DMS53 treated with DMSO at 0.1 percent for 48 hours (cell line): Measurements from ENCODE around the gene TOMM34.

Experiments used
- DNase-seq: peaks from one replicate; lab custom pipeline; 2025; ENCODE audit not compliant: unreplicated experiment; lab: John Stamatoyannopoulos, UW

Gene TOMM34, protein sequence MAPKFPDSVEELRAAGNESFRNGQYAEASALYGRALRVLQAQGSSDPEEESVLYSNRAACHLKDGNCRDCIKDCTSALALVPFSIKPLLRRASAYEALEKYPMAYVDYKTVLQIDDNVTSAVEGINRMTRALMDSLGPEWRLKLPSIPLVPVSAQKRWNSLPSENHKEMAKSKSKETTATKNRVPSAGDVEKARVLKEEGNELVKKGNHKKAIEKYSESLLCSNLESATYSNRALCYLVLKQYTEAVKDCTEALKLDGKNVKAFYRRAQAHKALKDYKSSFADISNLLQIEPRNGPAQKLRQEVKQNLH

DNA sequence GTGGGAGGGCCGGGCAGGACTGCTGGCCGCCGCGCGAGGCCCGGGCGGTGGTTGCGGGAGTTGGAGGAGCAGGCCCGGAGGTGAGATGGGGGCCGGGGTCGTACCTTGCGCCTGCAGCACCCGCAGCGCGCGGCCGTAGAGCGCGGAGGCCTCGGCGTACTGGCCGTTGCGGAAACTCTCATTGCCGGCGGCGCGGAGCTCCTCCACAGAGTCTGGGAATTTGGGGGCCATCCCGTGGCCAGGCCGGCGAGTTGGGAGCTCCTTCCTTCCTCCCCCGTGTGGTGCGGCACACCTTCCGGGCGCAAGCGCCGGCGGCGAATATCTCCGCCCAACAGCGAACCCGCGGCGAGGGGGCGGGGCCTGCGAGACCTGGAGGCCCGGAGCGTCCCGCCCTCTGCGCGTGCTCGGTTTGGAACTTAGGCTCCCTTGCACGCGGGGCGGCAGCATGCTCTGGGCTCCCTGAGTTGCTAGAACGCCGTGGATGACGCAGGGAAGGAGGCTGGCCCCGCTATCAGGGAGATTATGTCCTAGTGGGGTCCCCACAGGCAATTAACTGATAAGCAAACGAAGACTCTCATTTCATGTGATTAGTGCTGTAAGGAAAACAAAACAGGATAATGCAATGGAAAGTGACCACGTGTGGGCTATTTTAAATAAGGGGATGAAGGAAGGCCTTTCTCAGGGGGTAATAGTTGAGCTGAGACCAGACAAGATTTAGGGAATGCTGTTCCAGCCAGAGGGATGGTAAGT lies at the start of gene TOMM34:
Gene TOMM34 (minus strand): TSS at position 295 of the 750 bp plus-strand sequence. CDS start 64 bp downstream, at position 231.
- peak; percentile 96 for DNase-seq

DNA sequence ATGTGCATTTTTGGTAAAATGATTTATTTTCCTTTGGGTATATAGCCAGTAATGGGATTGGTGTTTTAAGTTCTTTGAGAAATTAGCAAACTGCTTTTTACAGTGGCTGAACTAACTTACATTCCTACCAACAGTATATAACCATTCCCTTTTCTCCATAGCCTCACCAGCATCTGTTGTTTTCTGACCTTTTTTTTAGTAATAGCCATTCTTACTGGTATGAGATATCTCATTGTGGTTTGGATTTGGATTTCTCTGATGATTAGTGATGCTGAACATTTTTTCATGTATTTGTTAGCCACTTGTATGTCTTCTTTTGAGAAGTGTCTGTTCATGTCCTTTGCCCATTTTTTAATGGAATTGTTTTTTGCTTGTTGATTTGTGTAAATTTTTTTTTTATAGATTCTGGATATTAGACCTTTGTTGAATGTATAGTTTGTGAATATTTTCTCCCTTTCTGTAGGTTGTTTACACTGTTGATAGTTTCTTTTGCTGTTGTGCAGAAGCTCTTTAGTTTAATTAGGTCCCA lies 48.4 kb upstream of the TOMM34 start:
- DNase-seq, result no peak

DNA sequence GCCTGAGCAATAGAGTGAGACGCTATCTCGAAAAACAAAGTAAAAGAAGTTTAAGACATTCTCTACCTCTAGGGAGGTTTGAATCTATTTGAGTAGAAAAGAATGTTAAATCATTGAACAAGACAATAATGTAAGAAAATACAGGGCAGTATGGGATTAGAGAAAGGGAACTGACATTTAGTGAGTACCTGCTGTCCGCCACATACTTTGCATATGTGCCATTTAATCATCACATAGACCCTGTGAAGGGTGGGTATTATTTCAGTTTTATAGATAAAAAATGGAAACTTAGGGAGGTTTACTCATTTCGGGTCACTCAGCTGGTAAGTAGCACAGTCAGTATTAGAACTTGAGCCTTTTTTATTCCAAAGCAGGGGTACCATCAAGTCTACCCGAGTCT lies 37.5 kb upstream of the TOMM34 start:
- no peak for DNase-seq

DNA sequence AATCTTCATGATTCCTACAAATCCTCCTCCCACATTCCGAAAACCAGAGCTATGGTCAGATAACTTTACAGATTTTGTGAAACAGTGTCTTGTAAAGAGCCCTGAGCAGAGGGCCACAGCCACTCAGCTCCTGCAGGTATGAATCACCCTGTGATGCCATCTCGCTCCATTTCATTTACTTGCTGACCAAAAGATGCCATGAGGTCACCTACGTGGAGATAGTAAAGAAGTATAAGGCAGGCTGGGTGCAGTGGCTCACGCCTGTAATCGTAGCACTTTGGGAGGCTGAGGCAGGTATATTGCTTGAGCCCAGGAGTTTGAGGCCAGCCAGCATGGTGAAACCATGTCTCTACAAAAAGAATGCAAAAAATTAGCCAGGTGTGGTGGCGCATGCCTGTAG lies 37.0 kb upstream of the TOMM34 start:
- no peak for DNase-seq

DNA sequence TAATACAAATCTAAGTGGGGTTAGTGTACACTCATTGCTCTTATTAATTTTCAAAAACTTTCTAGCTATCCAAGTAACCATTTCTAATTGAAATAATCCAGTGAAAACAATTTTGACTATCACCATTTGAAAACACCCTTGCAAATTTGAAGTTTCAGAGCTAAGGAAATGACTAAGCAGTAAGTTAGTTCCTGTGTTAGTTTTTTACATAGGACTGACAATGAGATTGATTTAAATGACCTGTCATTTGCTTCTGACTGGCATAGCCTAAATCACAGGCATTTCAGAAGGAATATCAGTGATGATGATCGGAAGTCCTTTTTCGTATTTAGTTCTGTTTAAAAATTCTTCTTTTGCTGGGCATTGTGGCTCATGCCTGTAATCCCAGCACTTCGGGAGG lies 33.1 kb upstream of the TOMM34 start:
- DNase-seq, result no peak

DNA sequence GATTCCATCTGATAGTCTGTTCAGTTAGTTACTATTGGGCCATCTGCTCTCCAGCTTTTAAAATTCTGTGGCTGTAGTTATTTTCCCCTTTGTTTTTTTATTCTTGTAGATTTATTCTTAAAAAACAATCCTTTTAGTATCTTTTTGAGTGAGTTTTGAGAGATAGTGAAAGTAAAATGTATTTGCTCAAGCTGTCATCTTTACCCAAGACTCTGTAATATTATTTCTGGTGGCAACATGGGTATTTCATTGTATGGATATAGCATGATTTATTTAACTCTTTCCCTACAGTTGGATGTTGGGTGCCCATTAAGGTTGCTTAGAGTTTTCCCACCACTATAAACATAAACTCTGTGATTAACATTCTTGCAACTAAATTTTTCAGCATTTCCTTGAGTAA lies 30.8 kb upstream of the TOMM34 start:
- no peak for DNase-seq

DNA sequence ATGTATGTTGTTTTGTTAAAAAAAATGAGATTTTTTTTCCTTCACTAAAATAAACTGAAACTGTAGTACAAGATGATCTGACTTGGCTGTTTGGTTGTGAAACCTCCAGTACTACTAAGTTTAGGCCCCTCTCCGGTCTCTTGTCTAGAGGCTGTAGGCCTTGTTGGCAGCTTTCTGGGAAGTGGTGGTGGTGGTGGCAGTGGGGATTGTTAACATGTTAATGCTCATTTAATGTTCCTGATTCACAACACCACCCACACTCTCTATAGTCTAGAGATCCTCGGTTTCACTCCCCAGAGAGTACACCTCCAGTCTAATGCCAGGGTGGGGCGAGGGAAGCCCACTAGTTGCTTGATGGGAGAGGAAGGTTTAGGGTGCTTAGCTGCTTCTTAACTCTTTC lies 30.2 kb upstream of the TOMM34 start:
- DNase-seq, result no peak

DNA sequence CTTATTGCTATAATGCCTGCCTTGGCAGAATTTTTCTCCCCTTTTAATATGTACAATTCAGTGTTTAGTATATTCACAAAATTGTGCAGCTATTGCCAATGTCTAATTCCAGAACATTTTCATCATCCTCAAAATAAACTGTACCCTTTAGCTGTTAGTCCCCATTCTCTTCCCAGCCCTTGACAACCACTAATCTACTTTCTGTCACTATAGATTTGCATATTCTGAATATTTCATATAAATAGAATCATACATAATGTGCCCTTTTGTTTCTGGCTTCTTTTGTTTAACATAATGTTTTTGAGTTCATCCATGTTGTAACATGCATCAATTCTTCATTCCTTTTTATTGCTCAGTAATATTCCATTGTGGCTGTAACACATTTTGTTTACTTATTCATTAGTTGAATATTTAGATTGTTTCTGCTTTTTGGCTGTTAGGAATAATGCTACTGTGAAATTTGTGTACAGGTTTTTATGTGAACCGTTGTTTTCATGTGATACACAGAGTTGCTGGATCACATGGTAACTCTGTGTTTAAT lies 28.5 kb upstream of the TOMM34 start:
- no peak for DNase-seq

DNA sequence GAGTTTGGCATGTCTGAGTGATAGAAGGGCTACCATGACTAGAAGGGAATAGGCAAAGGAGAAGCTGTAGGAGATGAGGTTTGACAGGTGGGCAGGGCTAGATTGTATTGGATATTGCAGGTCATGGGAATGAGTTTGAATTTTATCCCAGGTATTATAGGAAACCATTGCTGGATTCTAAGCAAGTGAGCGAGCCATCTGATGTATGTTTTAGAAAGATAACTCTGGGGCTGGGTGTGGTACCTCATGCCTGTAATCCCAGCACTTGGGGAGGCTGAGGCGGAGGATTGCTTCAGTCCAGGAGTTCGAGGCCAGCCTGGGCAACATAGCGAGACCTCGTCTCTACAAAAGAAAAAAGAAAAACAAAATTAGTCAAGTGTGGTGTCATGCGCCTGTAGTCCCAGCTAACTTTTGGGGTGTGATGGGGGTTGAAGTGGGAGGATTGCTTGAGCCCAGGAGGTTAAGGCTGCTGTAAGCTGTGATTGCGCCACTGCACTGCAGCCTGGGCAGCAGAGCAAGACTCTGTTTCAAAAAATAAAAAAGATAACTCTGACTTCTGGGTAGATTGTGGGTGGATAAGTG lies 23.0 kb upstream of the TOMM34 start:
- no peak for DNase-seq

DNA sequence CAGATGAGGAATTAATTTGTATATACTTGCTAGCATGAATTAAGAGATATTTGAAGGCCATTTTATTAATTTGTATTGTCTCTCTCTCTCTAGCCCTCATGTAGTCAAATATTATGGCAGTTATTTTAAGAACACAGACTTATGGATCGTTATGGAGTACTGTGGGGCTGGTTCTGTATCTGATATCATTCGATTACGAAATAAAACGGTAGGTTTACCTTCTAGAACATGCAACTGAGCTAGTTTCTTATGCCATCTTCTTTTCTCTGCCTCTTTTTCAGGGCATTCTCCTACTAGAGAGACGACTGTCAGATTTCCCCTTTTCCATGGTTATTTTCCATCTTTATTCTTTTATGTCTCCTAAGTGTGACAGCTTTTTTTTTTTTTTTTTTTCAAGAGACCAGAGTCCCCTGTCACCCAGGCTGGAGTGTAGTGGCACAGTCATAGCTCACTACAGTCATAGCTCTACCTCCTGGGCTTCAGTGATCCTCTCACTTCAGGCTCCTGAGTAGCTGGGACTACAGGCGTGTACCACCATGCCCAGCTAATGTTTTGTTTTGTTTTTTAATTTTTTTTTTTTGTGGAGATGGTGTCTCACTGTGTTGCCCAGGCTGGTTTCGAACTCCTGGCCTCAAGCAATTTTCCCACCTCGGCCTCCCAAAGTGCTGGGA lies 21.7 kb upstream of the TOMM34 start:
- DNase-seq, result no peak

DNA sequence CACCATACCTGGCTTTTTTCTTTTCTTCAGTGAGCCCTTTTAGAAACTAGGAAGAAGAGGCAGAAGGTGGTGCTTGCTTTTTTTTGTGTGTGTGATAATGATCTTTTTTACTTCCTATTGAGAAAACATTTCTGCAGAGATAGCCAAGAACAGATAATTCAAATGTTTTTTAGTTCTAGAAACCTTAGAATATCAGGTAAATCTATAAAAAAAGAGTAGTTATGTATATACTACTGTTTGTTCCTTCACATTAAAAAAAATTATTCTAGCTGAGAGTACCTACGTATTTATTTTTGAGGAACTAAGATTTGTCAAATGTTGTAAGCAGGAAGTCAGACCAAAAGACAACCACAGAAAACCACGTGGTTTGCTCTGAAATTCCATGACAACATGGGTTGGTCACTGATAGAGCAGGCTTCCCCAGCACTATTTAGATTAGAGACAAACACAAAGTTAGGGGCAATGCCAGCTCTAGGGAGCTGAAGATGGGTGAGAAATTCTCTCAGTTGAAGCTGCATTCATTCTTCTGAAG lies 19.0 kb upstream of the TOMM34 start:
- no peak for DNase-seq

DNA sequence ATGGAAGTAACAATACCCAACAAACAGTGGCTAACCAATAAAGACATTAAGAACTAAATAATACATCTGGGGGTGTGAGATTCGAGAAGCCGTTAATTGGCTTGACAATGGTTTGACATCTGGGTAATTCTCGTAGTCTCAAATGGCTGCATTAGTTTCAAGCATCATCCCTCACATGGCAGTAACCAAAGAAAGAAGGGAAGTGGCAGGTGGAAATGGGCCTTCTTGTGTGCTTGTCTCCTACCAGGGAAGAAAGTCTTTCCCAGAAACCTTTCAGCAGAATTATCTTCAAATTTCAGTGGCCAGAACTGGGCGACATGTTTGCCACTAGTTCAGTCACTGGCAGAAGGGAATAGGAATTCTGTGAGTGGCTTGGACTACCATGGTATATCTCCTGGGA lies 16.5 kb upstream of the TOMM34 start:
- no peak for DNase-seq

DNA sequence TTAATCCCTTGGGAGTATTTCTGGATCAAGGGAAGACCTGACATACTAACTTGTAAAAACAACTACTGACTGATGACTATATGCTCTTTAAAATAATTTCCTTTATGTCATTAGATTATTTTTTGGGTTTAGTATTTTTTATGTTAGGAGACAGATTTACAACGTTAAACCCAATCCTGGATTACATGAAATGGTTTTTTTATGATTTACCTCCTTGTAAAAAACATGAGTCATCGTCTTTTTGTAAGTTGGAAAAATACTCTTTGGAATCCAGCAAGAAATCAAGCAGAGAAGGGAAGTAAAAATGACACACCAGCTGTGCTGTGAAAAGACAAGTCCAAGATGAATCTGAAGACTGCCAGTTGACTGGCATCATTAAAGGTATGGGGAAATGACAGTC lies 12.9 kb upstream of the TOMM34 start:
- DNase-seq, result no peak

DNA sequence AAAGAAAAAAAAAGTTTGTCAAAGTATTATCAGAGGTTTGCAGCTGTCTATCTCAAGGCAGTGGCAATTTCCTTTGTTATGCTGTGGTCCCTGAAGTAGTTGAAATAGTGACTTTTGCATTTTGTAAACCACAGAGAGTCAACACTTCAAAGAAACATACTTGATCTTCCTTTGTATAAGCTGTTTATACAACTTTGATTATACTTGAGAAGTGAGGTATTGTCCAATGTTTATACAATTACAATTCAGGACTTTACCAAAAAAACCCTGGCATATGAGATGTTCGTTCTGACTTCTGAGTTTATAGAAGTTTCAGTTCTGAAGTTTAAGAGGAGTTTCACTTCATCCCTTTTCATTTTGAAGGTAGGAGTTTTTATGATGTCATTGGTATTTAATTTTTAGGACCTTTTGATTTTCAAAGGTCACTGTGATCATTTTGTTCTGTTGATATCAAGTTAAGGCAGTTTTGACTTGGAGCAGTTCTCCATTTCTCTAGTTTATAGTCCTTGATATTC lies 10.1 kb upstream of the TOMM34 start:
- DNase-seq, result no peak

DNA sequence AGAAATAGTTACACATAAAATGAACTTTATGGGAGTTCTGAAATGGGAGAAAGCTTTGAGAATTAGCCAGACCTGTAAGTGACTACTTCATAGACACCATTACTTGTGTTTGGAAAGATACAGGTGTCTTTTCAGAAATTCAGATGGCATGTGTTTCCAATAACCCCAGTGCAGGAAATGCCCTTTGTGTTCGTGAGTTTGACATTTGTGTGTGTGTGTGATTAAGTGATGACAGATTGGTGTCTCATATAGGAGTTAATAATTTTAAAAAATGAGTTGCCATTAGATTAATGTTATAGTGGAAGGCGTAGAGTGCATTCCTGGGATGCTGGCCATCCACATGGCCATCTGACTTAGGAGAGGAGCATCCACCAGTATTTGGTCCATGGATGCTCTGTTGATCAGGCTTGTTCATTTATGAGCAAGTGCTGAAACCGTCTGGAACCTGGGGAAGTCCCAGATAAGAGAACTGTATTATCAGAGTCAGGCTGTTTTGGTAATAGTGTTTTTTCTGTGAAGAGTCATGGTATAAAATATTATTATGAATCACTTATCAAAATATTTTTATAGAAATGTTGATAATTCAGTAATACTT lies 9.2 kb upstream of the TOMM34 start:
- DNase-seq, result no peak

DNA sequence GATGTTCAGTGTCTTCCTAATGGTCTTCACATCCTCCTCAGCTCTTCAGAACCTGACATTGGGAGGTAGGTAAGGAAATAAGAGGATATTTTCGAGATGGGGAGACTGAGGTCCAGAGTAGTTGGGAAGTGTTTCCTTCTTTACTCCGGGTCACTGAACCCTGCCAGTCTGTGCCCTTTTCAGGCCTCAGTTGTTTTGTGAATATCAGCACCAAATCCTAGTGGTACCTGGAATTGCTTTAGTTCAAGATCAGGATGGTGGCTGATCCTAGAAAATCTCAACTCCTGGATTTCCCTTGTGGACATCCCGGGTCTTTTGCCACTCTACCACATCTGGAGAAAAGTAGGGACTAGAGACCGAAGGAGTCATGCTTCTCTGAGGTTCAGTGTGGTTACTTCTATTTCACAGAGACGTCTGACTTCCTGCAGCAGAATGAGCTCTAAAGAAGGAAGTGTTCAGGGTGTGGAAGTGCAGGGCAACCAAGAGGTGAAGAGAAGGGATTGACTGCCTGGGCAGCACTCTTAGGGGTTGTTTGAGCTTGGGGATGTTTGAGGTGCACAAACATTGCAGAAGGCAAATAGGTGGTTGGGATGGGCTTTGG lies 7.1 kb upstream of the TOMM34 start:
- no peak for DNase-seq

DNA sequence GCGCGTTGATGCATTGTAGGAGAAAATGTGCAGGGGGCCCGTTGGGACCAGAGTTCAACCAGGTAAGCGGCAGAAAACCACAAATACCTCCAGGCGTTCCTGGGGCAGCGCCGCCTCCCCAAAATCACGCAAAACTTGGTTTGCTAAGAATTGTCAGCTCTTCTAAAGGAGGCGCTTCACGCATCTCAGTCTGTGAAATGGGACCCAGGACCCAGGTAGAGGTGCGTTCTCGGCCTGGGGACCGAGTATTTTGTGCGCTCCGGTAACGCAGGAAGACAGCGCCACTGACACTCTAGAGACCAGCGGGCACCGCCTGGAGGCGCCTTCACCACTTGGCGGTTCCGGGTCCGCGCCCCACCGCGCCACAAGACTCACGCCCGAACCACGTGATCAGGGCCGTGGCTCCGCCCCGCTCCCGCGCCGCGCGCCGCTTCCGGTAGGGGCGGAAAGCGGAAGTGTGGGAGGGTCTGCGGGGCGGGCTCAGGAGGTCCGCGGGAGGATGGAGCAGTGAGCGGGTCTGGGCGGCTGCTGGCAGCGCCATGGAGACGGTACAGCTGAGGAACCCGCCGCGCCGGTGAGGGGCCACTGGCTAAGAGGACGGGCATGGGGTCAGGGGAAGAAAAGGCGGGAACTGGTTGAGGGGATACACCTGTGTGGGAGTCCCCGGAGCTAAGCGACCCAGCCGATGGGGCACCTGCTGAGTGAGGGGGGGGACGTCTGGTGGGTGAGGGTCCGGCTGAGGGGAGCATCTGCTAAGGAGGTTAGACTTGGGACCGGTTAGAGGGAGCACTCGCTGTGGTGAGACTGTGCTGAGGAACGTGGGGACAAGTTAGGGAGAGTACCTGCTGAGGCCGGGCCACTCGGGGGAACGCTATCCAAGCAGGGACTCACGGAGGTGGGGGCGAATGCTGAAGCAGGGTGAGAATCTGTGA lies 6.1 kb upstream of the TOMM34 start, which contains the start of gene STK4:
Gene STK4 (plus strand): TSS at position 483 of the 932 bp plus-strand sequence. CDS start 57 bp downstream, at position 540.
- peak; percentile 93 for DNase-seq

DNA sequence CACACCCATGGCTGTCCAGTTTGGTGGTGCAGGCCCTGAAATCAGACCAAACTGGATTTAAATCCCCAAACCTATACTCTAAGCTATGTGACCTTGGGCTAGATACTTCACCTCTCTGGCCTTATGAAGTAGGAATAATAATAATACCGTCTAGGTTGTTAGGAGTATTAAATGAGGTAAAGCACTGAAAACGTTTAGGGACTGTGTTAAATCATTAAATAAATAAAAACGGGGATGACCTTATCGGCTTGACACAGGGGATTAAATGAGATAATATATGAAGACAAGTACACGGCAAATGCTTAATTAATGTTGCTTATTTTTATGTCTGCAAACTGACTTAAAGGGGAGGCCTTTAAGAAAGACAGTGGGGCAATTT lies 5.4 kb upstream of the TOMM34 start:
- no peak for DNase-seq
